Naive thymus-derived CD8-positive, alpha-beta T cell (primary cell): ENCODE data around the gene CTNNA1. TPM values are rescaled to one million over a fixed set of nuclear protein-coding genes. Genes with fewer than 3 reads are reported as not detected.
"Not testable (repeated sequence)": the region's sequence is repeated elsewhere in the genome, so short reads cannot be mapped to it uniquely, and the experiment has no call there.

Experiments
- ATAC-seq, 2 donors: fragments of 150-1000 bp; cut with Tn5 transposase in 1 of 2; sonication (Bioruptor Pico), chemical (Tn5 transposase) in 1 of 2; 1 replicate in 1 of 2; 2 replicates in 1 of 2; pipeline ENCODE4 v1.10.0; 2021; ENCODE audit warnings: mild to moderate bottlenecking in 2 of 2, moderate library complexity in 2 of 2
- POLR2A ChIA-PET: fragments of 350-600 bp; sonication (Branson Sonifier 250); formaldehyde crosslinking; loops from one replicate; lab custom pipeline; 2021; ENCODE audit warnings: antibody characterized with exemption; lab: Charles Lee
- DNase-seq, 10 donors: peaks; one replicate each; pipeline versions ENCODE4 v3.0.0 to v3.0.0-alpha.2; 2020 to 2022
- H3K27ac Mint-ChIP-seq, 10 donors: one replicate each; pipeline ENCODE4 v1.8.0; 2020 to 2022; ENCODE audit warnings: mild to moderate bottlenecking in 10 of 10, mixed read lengths in 10 of 10, moderate library complexity in 4 of 10, inconsistent platforms in 1 of 10
- H3K27me3 Mint-ChIP-seq, 5 donors: one replicate each; pipeline ENCODE4 v1.8.0; 2021 to 2022; ENCODE audit warnings: mixed read lengths in 5 of 5
- H3K36me3 Mint-ChIP-seq, 3 donors: one replicate each; pipeline ENCODE4 v1.8.0; 2020 to 2022; ENCODE audit warnings: mixed read lengths in 3 of 3, mild to moderate bottlenecking in 2 of 3, inconsistent platforms in 1 of 3
- H3K4me1 Mint-ChIP-seq, 4 donors: one replicate each; pipeline ENCODE4 v1.8.0; 2021 to 2022; ENCODE audit warnings: mixed read lengths in 4 of 4
- H3K4me3 Mint-ChIP-seq, 10 donors: one replicate each; pipeline ENCODE4 v1.8.0; 2020 to 2022; ENCODE audit warnings: mild to moderate bottlenecking in 10 of 10, mixed read lengths in 10 of 10, moderate library complexity in 6 of 10, inconsistent platforms in 1 of 10
- H3K9me3 Mint-ChIP-seq, 9 donors: one replicate each; pipeline ENCODE4 v1.8.0; 2020 to 2022; ENCODE audit warnings: mixed read lengths in 9 of 9, mild to moderate bottlenecking in 3 of 9, inconsistent platforms in 1 of 9, moderate library complexity in 1 of 9
- polyA plus RNA-seq, 3 donors: library from polyadenylated mRNA; unstranded; fragments of 300-500 nt; fragmentation: Illumina TruSeq; gene quantifications; one replicate each; pipeline ENCODE4 v1.2.3, GENCODE V29; 2021
- total RNA-seq, 8 experiments: library from RNA in 2 of 8; stranded (reverse) in 2 of 8; gene quantifications; one replicate each; pipeline ENCODE4 v1.2.3 and lab custom pipeline; 2021 to 2026

CTNNA1 gene
- total and polyA plus RNA-seq, 5 experiments from 2014 or later = 0.34 to 5.7 (median 4.0) TPM; not detected in 1

DNA sequence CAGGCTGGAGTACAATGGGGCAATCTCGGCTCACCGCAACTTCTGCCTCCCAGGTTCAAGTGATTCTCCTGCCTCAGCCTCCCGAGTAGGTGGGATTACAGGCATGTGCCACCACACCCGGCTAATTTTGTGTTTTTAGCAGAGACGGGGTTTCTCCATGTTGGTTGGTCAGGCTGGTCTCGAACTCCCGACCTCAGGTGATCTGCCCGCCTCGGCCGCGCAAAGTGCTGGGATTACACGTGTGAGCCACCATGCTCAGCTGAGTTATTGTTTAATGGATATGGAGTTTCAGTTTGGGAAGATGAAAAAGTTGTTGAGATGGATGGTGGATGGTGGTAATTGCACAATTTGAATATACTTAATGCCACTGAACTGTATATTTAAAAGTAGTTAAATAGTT is 22.7 kb upstream of the CTNNA1 start:
- H3K4me1 Mint-ChIP-seq = peaks cover 7 to 21% (median 12%) of the 10 kb centered on the region in 4 donors
- not testable (repeated sequence) for ATAC-seq, H3K4me3 Mint-ChIP-seq

DNA sequence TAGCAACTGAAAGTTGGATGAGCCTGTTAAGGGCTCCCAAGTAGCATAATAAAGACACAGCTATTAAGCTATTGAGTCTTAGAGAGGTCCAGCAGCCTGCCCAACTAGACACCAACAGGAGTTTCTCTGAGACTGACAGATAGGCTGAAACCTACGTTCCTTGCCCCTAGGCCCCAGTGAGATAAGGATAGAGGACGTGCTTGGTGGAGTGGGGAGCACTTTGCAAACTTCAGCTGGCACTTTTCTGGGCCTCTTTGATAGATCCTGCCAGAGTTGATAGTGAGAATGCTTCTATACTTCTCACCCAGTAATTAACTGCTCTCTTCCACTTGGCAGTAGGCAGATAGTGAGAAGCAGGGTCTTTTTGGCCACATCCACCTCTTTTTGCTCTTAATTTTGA is 20.8 kb upstream of the CTNNA1 start:
- DNase-seq (no peak), ATAC-seq (no peak)
- peaks cover 0 to 5% (median 0%) of the 10 kb centered on the region in 3 donors for H3K36me3 Mint-ChIP-seq

More for the DNA sequence above, 22.7 kb upstream of the CTNNA1 start:
- H3K36me3 Mint-ChIP-seq, DNase-seq, POLR2A ChIA-PET, H3K27ac Mint-ChIP-seq, H3K9me3 Mint-ChIP-seq: not testable (repeated sequence)
- peaks cover 16 to 72% (median 56%) of the 10 kb centered on the region in 5 donors for H3K27me3 Mint-ChIP-seq

DNA sequence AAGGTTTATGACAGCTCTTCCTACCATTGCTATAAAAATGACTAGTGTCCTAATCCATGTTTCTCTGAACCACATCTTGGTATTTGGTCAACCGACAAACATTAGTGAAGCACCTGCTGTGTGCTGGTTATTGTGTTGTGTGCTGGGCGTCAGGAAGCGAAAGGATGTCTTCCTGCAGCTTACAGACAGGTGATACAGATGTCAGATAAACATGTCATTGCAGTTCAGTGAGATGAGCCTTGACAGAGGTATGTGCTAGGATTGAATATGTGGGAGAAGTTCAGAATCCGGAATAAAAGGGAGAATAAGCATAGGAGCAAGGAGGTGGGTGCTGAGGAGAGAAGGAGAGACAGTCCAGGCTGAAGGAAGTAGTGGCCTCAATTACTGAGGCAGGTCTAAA is 20.3 kb upstream of the CTNNA1 start:
- Mint-ChIP-seq H3K4me3 (no peak overlapping the region), H3K4me1 (peaks cover 0 to 3% (median under 1%) of the 10 kb centered on the region in 4 donors), H3K36me3 (peaks cover 0 to 5% (median 0%) of the 10 kb centered on the region in 3 donors), H3K9me3 (peaks cover 0 to 5% (median 0%) of the 10 kb centered on the region in 9 donors), H3K27ac (no peak overlapping the region), H3K27me3 (peaks cover 13 to 68% (median 44%) of the 10 kb centered on the region in 5 donors)
- no peak for ATAC-seq
- no peak for DNase-seq
- POLR2A ChIA-PET = no interaction called here

More for the DNA sequence above, 20.8 kb upstream of the CTNNA1 start:
- H3K4me3 Mint-ChIP-seq = no peak overlapping the region
- H3K27me3 Mint-ChIP-seq = peaks cover 13 to 68% (median 45%) of the 10 kb centered on the region in 5 donors
- peaks cover 0 to 5% (median 0%) of the 10 kb centered on the region in 9 donors for H3K9me3 Mint-ChIP-seq
- POLR2A ChIA-PET = no interaction called here
- H3K27ac Mint-ChIP-seq = no peak overlapping the region
- peaks cover 1 to 6% (median 3%) of the 10 kb centered on the region in 4 donors for H3K4me1 Mint-ChIP-seq

DNA sequence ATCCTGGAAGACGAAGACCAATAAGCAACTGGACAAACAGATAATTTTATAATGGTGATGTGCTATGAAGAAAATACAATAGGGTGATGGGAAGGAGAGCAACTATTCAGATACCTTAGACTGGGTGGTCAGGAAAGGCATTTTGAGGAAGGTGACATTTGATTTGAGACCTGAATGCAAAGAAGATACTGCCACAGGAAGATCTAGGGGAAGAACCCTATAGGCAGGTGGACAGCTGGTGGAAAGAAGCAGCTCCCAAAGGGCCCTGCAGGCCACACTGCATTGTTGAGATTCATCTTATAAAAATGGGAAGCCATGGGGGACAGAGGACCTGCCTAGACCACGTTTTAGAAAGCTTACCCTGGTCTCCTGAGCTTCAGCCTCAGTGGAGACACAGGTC is 19.7 kb upstream of the CTNNA1 start:
- peaks cover 13 to 72% (median 43%) of the 10 kb centered on the region in 5 donors for H3K27me3 Mint-ChIP-seq
- peaks cover 0 to 5% (median 0%) of the 10 kb centered on the region in 9 donors for H3K9me3 Mint-ChIP-seq
- no peak overlapping the region for H3K27ac Mint-ChIP-seq
- no peak overlapping the region for H3K4me3 Mint-ChIP-seq
- peaks cover 0 to 5% (median 0%) of the 10 kb centered on the region in 3 donors for H3K36me3 Mint-ChIP-seq
- no peak for ATAC-seq
- H3K4me1 Mint-ChIP-seq = peaks cover 0 to 2% (median 0%) of the 10 kb centered on the region in 4 donors
- DNase-seq = no peak
- POLR2A ChIA-PET = no interaction called here

DNA sequence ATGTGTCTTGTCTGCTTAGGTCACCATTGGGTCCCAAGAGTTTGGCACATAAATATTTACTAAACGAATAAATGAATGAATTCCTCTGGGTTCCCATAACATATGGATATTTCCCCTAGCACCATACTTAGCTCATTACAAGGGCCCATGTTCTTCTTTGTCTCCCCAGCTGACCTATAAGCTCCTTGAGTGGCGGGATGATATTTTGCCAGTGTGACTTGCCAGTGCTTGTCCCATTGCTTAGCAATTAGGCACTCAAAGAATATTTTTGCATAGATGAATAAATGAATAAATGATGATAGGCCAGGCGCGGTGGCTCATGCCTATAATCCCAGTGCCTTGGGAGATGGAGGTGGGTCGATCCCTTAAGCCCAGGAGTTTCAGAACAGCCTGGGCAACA is 16.9 kb upstream of the CTNNA1 start:
- no peak for DNase-seq
- H3K36me3 Mint-ChIP-seq = peaks cover 0 to 5% (median 0%) of the 10 kb centered on the region in 3 donors
- peaks cover 0 to 5% (median 0%) of the 10 kb centered on the region in 9 donors for H3K9me3 Mint-ChIP-seq
- H3K27me3 Mint-ChIP-seq = peaks cover 7 to 76% (median 41%) of the 10 kb centered on the region in 5 donors
- H3K4me1 Mint-ChIP-seq = peaks cover 0 to 3% (median under 1%) of the 10 kb centered on the region in 4 donors
- no peak overlapping the region for H3K4me3 Mint-ChIP-seq
- POLR2A ChIA-PET = no interaction called here
- H3K27ac Mint-ChIP-seq = no peak overlapping the region
- no peak for ATAC-seq

DNA sequence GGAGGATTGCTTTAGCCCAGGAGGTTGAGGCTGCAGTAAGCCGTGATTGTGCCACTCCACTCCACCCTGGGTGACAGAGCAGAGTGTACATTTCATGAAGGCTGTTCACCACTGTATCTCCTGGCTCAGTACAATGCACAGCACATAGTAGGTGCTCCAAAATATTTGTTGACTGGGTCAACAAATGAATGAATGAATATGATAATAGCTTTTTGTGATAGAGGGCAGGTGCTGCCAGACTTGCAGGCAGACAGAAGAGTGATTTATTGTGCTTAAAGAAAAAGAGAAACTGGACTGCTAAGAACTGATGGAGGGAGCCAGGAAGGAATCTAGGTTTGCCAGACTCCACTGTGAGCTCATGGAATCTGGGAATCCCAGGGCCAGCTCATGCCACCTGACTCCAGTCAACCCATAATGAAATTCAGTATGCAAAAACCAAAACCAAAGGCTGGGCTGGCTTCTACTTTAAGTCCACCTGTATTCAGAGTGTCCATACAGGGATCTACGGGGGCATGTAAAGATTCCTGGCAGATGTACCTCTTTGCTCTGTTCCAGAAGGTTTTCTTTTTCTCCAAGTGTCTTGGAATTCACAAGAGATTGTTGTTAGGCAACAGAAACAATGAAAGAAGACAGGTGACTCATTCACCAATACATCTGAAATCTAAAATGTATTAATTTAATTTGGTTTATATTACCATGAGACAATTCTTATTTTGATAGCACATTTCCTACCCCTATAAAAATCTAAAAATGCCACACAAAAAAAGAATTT is 15.5 kb upstream of the CTNNA1 start:
- POLR2A ChIA-PET = no interaction called here
- Mint-ChIP-seq H3K4me1 (peaks cover 5 to 13% (median 9%) of the 10 kb centered on the region in 4 donors), H3K36me3 (peaks cover 0 to 5% (median 0%) of the 10 kb centered on the region in 3 donors), H3K27me3 (peaks cover 7 to 71% (median 45%) of the 10 kb centered on the region in 5 donors), H3K4me3 (no peak overlapping the region), H3K27ac (no peak overlapping the region), H3K9me3 (peaks cover 0 to 5% (median 0%) of the 10 kb centered on the region in 9 donors)
- no peak for DNase-seq
- ATAC-seq = no peak

DNA sequence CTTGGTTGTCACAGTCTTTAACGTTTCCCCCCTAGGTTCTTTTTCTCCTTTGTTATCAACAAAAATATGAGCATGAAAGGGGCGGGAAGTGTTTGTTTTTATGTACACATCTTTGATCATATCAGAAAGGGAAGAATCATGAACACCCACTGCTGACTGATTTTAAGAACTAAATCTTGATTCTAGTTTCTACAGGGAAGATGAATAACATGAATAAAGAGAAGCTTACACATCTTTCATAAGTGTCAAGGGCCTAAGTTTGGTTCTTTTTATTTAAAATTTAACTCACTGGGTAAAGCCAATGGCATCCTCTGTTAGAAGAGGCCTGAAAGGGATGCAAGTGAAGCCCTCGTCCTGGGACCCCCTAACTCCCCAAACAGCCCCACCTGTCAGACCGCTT is 14.8 kb upstream of the CTNNA1 start:
- H3K4me3 Mint-ChIP-seq = no peak overlapping the region
- H3K27ac Mint-ChIP-seq = no peak overlapping the region
- peaks cover 7 to 14% (median 11%) of the 10 kb centered on the region in 4 donors for H3K4me1 Mint-ChIP-seq
- H3K27me3 Mint-ChIP-seq = peaks cover 4 to 64% (median 41%) of the 10 kb centered on the region in 5 donors
- peaks cover 0 to 5% (median 0%) of the 10 kb centered on the region in 9 donors for H3K9me3 Mint-ChIP-seq
- ATAC-seq = no peak
- DNase-seq = no peak
- peaks cover 0 to 5% (median 0%) of the 10 kb centered on the region in 3 donors for H3K36me3 Mint-ChIP-seq
- POLR2A ChIA-PET = no interaction called here

DNA sequence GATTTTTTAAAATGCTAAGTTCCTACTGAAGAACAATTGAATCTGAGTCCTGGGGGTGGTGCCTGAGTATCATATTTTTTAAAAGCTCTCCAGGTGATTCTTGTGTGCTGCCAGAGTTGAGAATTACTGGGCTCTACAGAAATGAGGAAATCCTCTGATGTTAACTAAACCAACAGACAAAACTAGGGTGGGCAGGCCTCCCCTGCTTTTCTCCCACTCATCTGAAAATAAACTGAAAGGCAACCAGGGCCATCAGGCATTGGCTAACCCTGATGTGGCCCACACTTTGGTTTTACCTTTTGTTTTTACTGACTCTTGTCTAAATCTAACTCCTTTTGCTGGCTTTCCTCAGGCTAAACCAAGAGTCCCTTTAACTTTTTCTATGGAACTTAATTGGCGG is 13.3 kb upstream of the CTNNA1 start:
- peaks cover 7 to 14% (median 11%) of the 10 kb centered on the region in 4 donors for H3K4me1 Mint-ChIP-seq
- POLR2A ChIA-PET = interaction anchor here (0.6 kb wide), 1 partner anchor 395 kb away, joined by 4 read pairs; no protein-coding TSS in a partner anchor
- no peak overlapping the region for H3K27ac Mint-ChIP-seq
- H3K4me3 Mint-ChIP-seq = no peak overlapping the region
- peaks cover 6 to 65% (median 41%) of the 10 kb centered on the region in 5 donors for H3K27me3 Mint-ChIP-seq
- ATAC-seq (no peak), DNase-seq (no peak)
- H3K36me3 Mint-ChIP-seq = peaks cover 0 to 5% (median 0%) of the 10 kb centered on the region in 3 donors
- peaks cover 0 to 5% (median 0%) of the 10 kb centered on the region in 9 donors for H3K9me3 Mint-ChIP-seq

DNA sequence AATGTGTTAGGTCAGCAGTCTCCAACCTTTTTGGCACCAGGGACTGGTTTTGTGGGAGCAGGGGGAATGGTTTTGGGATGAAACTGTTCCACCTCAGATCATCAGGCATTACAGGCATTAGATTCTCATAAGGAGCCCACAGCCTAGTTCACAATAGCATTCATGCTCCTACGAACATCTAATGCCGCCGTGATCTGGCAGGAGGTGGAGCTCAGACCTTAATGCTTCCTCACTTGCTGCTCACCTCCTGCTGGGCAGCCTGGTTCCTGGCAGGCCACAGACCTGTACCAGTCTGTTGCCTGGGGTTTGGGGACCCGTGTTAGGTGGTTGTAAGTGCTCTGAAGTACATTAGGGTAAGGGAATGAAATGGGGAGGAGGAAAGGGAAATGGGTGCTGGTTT is 9.7 kb upstream of the CTNNA1 start:
- Mint-ChIP-seq H3K4me1 (peaks cover 7 to 14% (median 11%) of the 10 kb centered on the region in 4 donors), H3K27ac (no peak overlapping the region), H3K27me3 (peaks cover 3 to 56% (median 38%) of the 10 kb centered on the region in 5 donors), H3K36me3 (no peaks in the 10 kb centered on the region), H3K4me3 (peak overlapping the region in 1 of 10 donors; percentile 26), H3K9me3 (no peaks in the 10 kb centered on the region)
- ATAC-seq = no peak
- DNase-seq = no peak
- POLR2A ChIA-PET = no interaction called here

DNA sequence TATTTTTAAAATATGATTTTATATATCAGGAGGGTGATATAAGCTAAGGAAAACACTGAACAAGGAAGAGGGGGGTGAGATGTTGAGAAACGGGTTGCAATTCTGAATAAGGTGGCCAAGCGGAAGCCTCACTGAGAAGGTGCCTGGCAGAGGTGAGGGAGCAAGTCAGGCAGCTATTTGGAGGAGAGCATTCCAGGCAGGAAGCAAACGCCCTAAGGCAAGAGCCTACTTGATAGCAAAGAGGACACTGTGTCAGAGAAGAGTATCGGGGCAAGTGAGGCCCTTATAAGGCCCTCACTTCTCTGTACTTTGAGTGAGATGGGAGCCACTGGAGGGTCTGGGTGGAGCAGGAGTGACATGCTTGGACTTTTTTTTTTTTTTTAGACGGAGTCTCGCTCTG is 8.0 kb upstream of the CTNNA1 start:
- peaks cover 7 to 14% (median 11%) of the 10 kb centered on the region in 4 donors for H3K4me1 Mint-ChIP-seq
- POLR2A ChIA-PET = no interaction called here
- no peak overlapping the region for H3K4me3 Mint-ChIP-seq

DNA sequence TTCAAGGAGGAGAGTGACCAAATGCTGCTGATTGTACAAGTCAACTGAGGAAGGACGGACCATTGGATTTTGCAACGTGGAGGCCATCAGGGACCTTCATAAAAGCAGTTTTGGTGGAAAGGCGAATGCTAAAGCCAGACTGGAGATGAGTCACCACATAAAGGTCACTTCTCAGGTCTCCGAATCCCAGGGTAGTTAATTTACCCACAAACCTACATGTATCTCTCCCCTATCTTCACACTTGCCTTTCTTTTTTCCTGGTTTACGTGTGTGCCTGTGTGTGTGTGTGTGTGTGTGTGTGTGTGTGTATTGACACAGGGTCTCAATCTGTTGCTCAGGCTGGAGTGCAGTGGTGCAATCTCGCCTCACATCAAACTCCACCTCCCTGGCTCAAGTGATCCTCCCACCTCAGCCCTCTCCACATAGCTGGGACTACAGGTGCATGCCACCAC is 4.6 kb upstream of the CTNNA1 start:
- ATAC-seq (no peak), DNase-seq (no peak)
- Mint-ChIP-seq H3K4me1 (peaks cover 0 to 7% (median 3%) of the 10 kb centered on the region in 4 donors), H3K4me3 (no peak overlapping the region), H3K27ac (no peak overlapping the region), H3K27me3 (peaks cover 10 to 69% (median 33%) of the 10 kb centered on the region in 5 donors), H3K36me3 (no peaks in the 10 kb centered on the region), H3K9me3 (peaks cover 0 to 2% (median 0%) of the 10 kb centered on the region in 9 donors)
- POLR2A ChIA-PET = no interaction called here

More for the DNA sequence above, 8.0 kb upstream of the CTNNA1 start:
- Mint-ChIP-seq H3K27me3 (peaks cover 8 to 63% (median 40%) of the 10 kb centered on the region in 5 donors), H3K36me3 (no peaks in the 10 kb centered on the region), H3K9me3 (no peaks in the 10 kb centered on the region), H3K27ac (no peak overlapping the region)
- ATAC-seq = no peak
- DNase-seq = no peak

DNA sequence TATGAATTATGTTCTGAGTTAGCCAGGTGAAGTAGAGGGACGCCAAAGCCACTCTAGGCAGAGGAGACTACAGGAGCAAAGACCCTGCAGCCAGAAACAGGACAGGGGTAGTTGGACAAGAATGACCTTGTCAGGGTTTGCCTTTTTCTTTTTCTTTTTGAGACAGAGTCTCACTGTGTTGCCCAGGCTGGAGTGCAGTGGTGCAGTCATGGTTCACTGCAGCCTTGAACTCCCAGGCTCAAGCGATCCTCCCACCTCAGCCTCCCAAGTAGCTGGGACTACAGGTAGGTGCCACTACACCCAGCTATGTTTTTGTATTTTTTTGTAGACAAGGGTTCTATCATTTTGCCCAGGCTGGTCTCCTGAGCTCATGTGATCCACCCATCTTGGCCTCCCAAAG is 1.9 kb upstream of the CTNNA1 start:
- H3K4me1 Mint-ChIP-seq = peaks cover 7 to 18% (median 10%) of the 10 kb centered on the region in 4 donors
- H3K27me3 Mint-ChIP-seq = peaks cover 24 to 69% (median 33%) of the 10 kb centered on the region in 5 donors
- ATAC-seq, POLR2A ChIA-PET, DNase-seq, H3K9me3 Mint-ChIP-seq, H3K36me3 Mint-ChIP-seq: not testable (repeated sequence)
- H3K27ac Mint-ChIP-seq = peak overlapping the region in 1 of 10 donors; percentile 43
- H3K4me3 Mint-ChIP-seq = peak overlapping the region in 1 of 10 donors; percentile 78
